Gastroesophageal sphincter (tissue), 4 donors: ENCODE measurements around the gene GNB5. TPM values are rescaled to one million over a fixed set of nuclear protein-coding genes. Genes with fewer than 3 reads are reported as not detected.

Experiments used
- ATAC-seq: fragments of 150-250 bp; one replicate; pipeline ENCODE4 v1.9.1; 2016; ENCODE audit warnings: mild to moderate bottlenecking, moderate library complexity
- H3K27ac ChIP-seq, 4 donors: fragments of 200-600 bp; sonication (generic) in 3 of 4; 1 replicate in 3 of 4; 2 replicates in 1 of 4; pipeline ENCODE4 v1.5.1; 2016 to 2019
- H3K27me3 ChIP-seq: fragments of 200-600 bp; sonication (generic); one replicate; pipeline ENCODE4 v1.5.1; 2019
- H3K36me3 ChIP-seq, 2 donors: fragments of 200-600 bp; sonication (generic); one replicate each; pipeline ENCODE4 v1.5.1; 2019; ENCODE audit warnings: control low read depth in 1 of 2
- H3K4me1 ChIP-seq, 3 donors: fragments of 200-600 bp; sonication (generic); 1 replicate in 2 of 3; 2 replicates in 1 of 3; pipeline ENCODE4 v1.5.1; 2016 to 2019; ENCODE audit warnings: control low read depth in 2 of 3
- H3K4me3 ChIP-seq, 2 donors: fragments of 200-600 bp; sonication (generic); one replicate each; pipeline ENCODE4 v1.5.1; 2019; ENCODE audit warnings: mild to moderate bottlenecking in 1 of 2, moderate library complexity in 1 of 2
- H3K9me3 ChIP-seq, 3 donors: fragments of 200-600 bp; sonication (generic); one replicate each; pipeline ENCODE4 v1.5.1; 2017 to 2019; ENCODE audit warnings: control low read depth in 2 of 3
- EP300 ChIP-seq: sonication (generic); formaldehyde crosslinking; IDR thresholded peaks from one replicate; pipeline ENCODE4 v1.6.1; 2017; ENCODE audit warnings: antibody characterized with exemption, mild to moderate bottlenecking
- POLR2A ChIP-seq, 2 donors: fragments of 450-650 bp; IDR thresholded peaks; one replicate each; pipeline ENCODE4 v1.6.1; 2017; ENCODE audit warnings: antibody characterized with exemption in 2 of 2, mild to moderate bottlenecking in 2 of 2, moderate library complexity in 1 of 2
- POLR2AphosphoS5 ChIP-seq: sonication (generic); formaldehyde crosslinking; IDR thresholded peaks from one replicate; pipeline ENCODE4 v1.6.1; 2017; ENCODE audit warnings: antibody characterized with exemption
- WGBS, 2 donors: methylation state at CpG; one replicate each; pipeline ENCODE4 v1.1.5; 2018; ENCODE audit warnings: low coverage in 1 of 2; 5-methylcytosine and 5-hydroxymethylcytosine counted together
- total RNA-seq, 4 donors: library from RNA; depleted of rRNA; stranded (reverse); fragments of >200 nt; gene quantifications; one replicate each; pipeline ENCODE4 v1.1.0, GENCODE V29; 2016
- TF ChIP-seq, protein P1 (sequence below), 4 experiments: fragments of 200-600 bp in 2 of 4; fragments of 450-650 bp in 2 of 4; sonication (generic) in 1 of 4; IDR thresholded peaks; one replicate each; pipeline ENCODE4 v1.5.1; 2017 to 2019; ENCODE audit warnings: antibody characterized with exemption in 4 of 4, mild to moderate bottlenecking in 2 of 4, moderate library complexity in 2 of 4

The GNB5 gene
- total RNA-seq, 4 donors from 2014 or later: 37.8 to 57.3 (median 47.9) TPM

DNA sequence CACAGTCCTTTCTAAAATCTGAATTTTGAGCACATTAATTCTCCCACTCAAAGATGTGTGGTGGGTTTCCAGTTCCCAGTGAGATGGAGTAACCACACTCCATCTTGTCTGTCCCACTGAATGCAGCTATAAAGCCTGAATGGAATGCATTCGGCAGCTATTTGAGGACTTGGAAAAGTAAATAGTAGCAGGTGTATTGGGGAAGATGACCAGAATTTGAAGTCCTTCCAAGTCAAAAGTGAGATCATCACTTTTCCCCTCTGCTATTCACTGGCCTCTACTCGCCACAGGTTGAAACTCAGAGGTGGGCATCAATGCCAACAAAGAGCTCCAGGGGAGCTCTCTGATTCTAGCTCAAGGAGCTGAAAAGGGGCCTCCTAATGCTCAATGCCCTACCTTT is 8.1 kb upstream of the GNB5 start:
- WGBS, 2 donors: 80 to 100% methylated on average over 2 of the region's 2 CpGs
- ATAC-seq: no peak
- H3K36me3 ChIP-seq: peaks cover 0 to 3% of the 10 kb centered on the region in 2 donors
- no peaks in the 10 kb centered on the region for H3K27me3 ChIP-seq
- no peak overlapping the region for H3K27ac ChIP-seq
- no peaks in the 10 kb centered on the region for H3K4me1 ChIP-seq
- TF ChIP-seq EP300 (no peak), POLR2AphosphoS5 (no peak), POLR2A (IDR thresholded peaks at IDR 0.05) (no peak)
- TF ChIP-seq, protein P1, sequence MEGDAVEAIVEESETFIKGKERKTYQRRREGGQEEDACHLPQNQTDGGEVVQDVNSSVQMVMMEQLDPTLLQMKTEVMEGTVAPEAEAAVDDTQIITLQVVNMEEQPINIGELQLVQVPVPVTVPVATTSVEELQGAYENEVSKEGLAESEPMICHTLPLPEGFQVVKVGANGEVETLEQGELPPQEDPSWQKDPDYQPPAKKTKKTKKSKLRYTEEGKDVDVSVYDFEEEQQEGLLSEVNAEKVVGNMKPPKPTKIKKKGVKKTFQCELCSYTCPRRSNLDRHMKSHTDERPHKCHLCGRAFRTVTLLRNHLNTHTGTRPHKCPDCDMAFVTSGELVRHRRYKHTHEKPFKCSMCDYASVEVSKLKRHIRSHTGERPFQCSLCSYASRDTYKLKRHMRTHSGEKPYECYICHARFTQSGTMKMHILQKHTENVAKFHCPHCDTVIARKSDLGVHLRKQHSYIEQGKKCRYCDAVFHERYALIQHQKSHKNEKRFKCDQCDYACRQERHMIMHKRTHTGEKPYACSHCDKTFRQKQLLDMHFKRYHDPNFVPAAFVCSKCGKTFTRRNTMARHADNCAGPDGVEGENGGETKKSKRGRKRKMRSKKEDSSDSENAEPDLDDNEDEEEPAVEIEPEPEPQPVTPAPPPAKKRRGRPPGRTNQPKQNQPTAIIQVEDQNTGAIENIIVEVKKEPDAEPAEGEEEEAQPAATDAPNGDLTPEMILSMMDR (IDR thresholded peaks at IDR 0.05): no peak
- H3K9me3 ChIP-seq: no peaks in the 10 kb centered on the region
- no peak overlapping the region for H3K4me3 ChIP-seq

DNA sequence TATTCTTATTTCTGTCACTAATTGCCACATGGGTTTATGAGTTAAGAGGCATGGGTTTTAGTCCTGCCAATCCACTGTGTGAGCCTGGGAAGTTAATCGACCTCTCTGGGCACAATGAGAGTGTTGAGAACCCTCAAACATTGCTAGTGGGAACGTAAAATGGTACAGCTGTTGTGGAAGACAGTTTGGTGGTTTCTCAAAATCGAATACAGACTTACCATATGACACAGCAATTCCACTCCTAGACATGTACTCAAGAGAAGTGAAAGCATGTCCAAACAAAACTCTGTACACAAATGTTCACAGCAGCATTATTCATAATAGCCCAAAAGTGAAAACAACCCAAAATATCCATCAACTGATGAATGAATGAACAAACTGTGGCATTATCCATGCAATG is 5.7 kb upstream of the GNB5 start:
- Histone ChIP-seq H3K27me3 (no peaks in the 10 kb centered on the region), H3K4me3 (no peak overlapping the region), H3K4me1 (no peaks in the 10 kb centered on the region), H3K27ac (no peak overlapping the region), H3K36me3 (no peaks in the 10 kb centered on the region), H3K9me3 (no peaks in the 10 kb centered on the region)
- no peak for ATAC-seq
- TF ChIP-seq POLR2A (IDR thresholded peaks at IDR 0.05) (no peak), EP300 (no peak), POLR2AphosphoS5 (no peak)
- TF ChIP-seq, protein P1 (IDR thresholded peaks at IDR 0.05): no peak
- 67% methylated on average over 3 of the region's 3 CpGs; no CpG with 5 or more reads in 1 of the 2 donors for WGBS, 2 donors

DNA sequence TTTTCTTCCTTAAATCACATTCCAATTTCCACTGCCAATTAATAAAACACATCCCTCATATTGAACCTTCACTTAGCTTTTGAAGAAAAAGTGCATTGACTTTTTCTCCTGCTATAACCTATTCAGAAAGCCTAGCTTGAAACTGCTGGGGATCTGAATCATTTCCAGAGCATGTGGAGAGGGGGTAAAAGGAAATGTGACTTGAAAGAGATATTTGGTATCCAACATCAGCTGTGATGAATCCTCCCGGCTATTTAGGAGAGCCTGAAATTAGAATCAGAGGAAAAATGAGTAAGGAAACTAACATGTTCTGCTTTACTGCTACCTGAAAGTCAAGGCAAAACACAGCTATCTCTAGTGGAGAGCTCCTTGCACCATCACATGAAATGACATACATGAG is 2.6 kb upstream of the GNB5 start:
- TF ChIP-seq POLR2AphosphoS5: no peak
- no peak for TF ChIP-seq EP300
- TF ChIP-seq, protein P1 (IDR thresholded peaks at IDR 0.05): no peak
- no peak for TF ChIP-seq POLR2A (IDR thresholded peaks at IDR 0.05)
- 67 to 73% methylated on average over 1 of the region's 1 CpG for WGBS, 2 donors

GRCh38 chr15:52193321-52193720 is 2.1 kb upstream of the GNB5 start:
- Histone ChIP-seq H3K27ac (no peak overlapping the region), H3K4me1 (no peaks in the 10 kb centered on the region), H3K4me3 (no peak overlapping the region), H3K36me3 (no peaks in the 10 kb centered on the region), H3K27me3 (no peaks in the 10 kb centered on the region), H3K9me3 (no peaks in the 10 kb centered on the region)
- 45 to 63% methylated on average over 4 of the region's 4 CpGs for whole genome bisulfite sequencing, 2 donors
- TF ChIP-seq, protein P1 (IDR thresholded peaks at IDR 0.05): no peak
- no peak for TF ChIP-seq POLR2A (IDR thresholded peaks at IDR 0.05)
- ATAC-seq: no peak

More for the DNA sequence above, 2.6 kb upstream of the GNB5 start:
- Histone ChIP-seq H3K4me3 (no peak overlapping the region), H3K4me1 (no peaks in the 10 kb centered on the region), H3K36me3 (no peaks in the 10 kb centered on the region), H3K27ac (no peak overlapping the region), H3K9me3 (no peaks in the 10 kb centered on the region), H3K27me3 (no peaks in the 10 kb centered on the region)
- no peak for ATAC-seq

- no peaks in the 10 kb centered on the region for H3K36me3 ChIP-seq
- TF ChIP-seq, protein P1 (IDR thresholded peaks at IDR 0.05): no peak
- TF ChIP-seq POLR2AphosphoS5 (no peak), POLR2A (IDR thresholded peaks at IDR 0.05) (no peak), EP300 (no peak)
- peak; percentile 67 for ATAC-seq
- no peak overlapping the region for H3K4me3 ChIP-seq
- WGBS, 2 donors: 64 to 97% methylated on average over 5 to 7 of the region's 11 CpGs
- no peaks in the 10 kb centered on the region for H3K9me3 ChIP-seq
- H3K4me1 ChIP-seq: no peaks in the 10 kb centered on the region
- no peak overlapping the region for H3K27ac ChIP-seq
- no peaks in the 10 kb centered on the region for H3K27me3 ChIP-seq
These were observed 4.3 kb downstream of the GNB5 start for GRCh38 chr15:52186651-52187486.
